GM12865 (cell line): ENCODE measurements around the gene ATXN7L1.

Source experiments
- DNase-seq: peaks from one replicate; pipeline ENCODE4 v3.0.0; 2010; ENCODE audit warnings: low read depth
- H3K4me3 ChIP-seq: 2 replicates; pipeline ENCODE4 v1.5.1; 2011; ENCODE audit warnings: mild to moderate bottlenecking, low read depth, low read length, control low read depth
- TF ChIP-seq, protein P1 (sequence below): IDR thresholded peaks from 2 replicates; pipeline ENCODE4 v1.5.1; 2011; ENCODE audit warnings: low read length, control low read depth, low read depth, inconsistent platforms; ENCODE audit not compliant: insufficient read depth; ENCODE audit errors: missing control alignments

Gene ATXN7L1

GRCh38 chr7:105814481-105814880 is 61.9 kb downstream of the ATXN7L1 start:
- TF ChIP-seq, protein P1, sequence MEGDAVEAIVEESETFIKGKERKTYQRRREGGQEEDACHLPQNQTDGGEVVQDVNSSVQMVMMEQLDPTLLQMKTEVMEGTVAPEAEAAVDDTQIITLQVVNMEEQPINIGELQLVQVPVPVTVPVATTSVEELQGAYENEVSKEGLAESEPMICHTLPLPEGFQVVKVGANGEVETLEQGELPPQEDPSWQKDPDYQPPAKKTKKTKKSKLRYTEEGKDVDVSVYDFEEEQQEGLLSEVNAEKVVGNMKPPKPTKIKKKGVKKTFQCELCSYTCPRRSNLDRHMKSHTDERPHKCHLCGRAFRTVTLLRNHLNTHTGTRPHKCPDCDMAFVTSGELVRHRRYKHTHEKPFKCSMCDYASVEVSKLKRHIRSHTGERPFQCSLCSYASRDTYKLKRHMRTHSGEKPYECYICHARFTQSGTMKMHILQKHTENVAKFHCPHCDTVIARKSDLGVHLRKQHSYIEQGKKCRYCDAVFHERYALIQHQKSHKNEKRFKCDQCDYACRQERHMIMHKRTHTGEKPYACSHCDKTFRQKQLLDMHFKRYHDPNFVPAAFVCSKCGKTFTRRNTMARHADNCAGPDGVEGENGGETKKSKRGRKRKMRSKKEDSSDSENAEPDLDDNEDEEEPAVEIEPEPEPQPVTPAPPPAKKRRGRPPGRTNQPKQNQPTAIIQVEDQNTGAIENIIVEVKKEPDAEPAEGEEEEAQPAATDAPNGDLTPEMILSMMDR: no peak
- DNase-seq: no peak
- H3K4me3 ChIP-seq: no peak overlapping the region

GRCh38 chr7:105811189-105811847 is 65.1 kb downstream of the ATXN7L1 start:
- no peak for DNase-seq
- TF ChIP-seq, protein P1: no peak
- no peak overlapping the region for H3K4me3 ChIP-seq

DNA sequence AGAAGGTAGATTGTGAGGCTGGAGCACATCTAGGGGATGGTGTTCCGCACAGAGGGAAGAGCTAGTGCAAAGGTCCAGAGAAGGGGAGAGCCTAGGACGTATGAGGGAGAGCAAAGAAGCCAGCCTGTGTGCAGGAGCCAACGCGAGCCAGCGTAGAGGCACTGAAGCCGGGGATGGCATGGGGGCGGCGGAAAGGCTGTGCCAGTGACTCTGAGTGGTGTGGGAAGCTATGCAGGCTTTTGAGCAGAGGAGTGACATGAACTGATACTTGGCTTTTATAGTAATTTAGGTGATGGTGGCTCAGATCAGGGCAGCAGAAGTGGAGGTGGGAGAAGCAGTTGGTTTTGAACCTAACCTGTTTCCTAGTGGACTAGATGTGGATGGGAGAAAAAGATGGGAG is 65.8 kb downstream of the ATXN7L1 start:
- TF ChIP-seq, protein P1: no peak
- H3K4me3 ChIP-seq: no peak overlapping the region
- DNase-seq: no peak

DNA sequence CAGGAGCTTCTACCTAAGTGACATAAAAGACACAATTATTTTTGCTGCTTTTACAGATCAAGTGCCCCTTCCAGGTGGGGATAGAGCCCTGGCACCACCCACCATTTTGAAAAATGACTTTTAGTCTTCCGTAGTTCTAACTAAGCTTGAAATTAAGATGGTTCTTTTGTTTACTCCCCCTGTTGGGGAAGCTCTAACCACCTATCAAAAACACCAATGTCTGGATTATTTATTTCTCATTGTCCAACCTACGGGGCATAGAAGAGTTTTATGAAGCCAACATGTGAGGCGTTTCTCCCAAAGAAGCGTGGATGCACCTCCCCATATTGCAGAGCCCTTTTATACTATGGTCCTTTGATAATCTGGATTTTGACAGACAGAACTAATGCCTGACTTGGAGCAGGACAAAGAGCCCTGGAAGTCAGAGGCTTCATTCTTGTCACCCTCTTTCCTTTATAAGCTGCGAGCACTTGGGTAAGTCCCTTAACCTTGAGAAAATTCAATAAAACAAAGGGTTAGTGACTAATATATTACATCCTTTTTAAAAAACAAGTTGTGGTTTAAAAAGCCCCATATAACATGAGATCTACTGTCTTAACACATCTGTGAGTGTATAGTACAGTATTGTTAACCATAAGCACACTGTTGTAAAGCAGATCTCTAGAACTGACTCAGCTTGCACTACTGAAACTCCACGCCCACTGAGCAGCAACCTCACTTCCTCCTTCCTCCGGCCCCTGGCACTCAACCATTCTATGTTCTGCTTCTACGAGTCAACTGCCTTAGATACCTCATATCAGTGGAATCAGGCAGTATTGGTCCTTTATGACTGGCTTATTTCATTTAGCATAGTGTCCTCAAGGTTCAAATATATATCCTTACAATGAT is 67.5 kb downstream of the ATXN7L1 start:
- TF ChIP-seq, protein P1: no peak
- no peak overlapping the region for H3K4me3 ChIP-seq
- peak; percentile 97 for DNase-seq

DNA sequence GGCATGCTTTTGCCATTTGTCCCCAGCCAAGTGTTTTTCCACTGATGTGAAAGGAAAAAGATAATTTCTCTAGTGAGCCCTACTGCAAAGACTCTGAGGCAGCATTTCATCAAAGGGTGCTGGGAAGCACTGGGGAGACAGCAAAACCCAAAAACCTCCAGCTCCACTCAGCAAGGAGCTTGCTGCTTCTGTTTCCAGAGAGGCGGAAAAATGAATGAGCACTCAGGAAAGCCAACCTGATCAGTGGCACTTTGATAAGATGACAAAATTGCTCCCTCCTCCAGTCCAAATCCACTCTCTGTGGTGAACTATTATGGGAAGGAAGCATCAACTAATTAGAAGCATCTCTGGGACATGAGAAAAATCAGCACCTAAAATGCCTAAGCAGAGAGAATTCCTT is 68.2 kb downstream of the ATXN7L1 start:
- no peak for DNase-seq
- H3K4me3 ChIP-seq: no peak overlapping the region
- TF ChIP-seq, protein P1: no peak

DNA sequence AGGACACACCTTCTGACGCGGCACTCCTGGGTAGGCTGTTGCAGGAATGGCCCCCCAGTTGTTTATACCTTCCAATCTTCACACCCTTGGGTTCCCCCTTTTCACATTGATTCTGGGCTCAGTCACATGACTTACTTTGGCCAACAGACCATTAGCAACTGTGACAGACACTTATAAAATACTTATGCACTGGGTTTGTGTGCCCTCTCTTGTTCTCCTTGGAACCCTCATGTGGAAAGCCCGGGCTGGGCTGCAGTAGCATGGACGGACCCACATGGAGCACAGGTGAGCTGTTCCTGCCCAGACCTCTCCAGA is 69.0 kb downstream of the ATXN7L1 start:
- DNase-seq: no peak
- TF ChIP-seq, protein P1: no peak
- H3K4me3 ChIP-seq: no peak overlapping the region
